ENCODE measurements around the gene C12orf43.

Gene C12orf43

GRCh38 chr12:120997448-120997847, 18.8 kb downstream of the C12orf43 start:
- peaks cover 11% of the 10 kb centered on the region for H3K36me3 Mint-ChIP-seq (ENCODE audit: low read depth)
- DNase-seq = no peak

GRCh38 chr12:120996133-120996746, 20.0 kb downstream of the C12orf43 start:
- Mint-ChIP-seq H3K27me3 (no peaks in the 10 kb centered on the region), H3K9me3 (no peaks in the 10 kb centered on the region), H3K4me1 (ENCODE audit: low read depth) (no peaks in the 10 kb centered on the region), H3K4me3 (no peak overlapping the region), H3K36me3 (ENCODE audit: low read depth) (no peaks in the 10 kb centered on the region), H3K27ac (no peak overlapping the region)
- no peak for DNase-seq

More at GRCh38 chr12:120997448-120997847, 18.8 kb downstream of the C12orf43 start:
- Mint-ChIP-seq H3K4me3 (no peak overlapping the region), H3K9me3 (no peaks in the 10 kb centered on the region), H3K27me3 (no peaks in the 10 kb centered on the region), H3K27ac (no peak overlapping the region), H3K4me1 (ENCODE audit: low read depth) (no peaks in the 10 kb centered on the region)

- no peak overlapping the region for H3K27ac Mint-ChIP-seq
- no peaks in the 10 kb centered on the region for H3K36me3 Mint-ChIP-seq (ENCODE audit: low read depth)
- no peaks in the 10 kb centered on the region for H3K9me3 Mint-ChIP-seq
- H3K4me1 Mint-ChIP-seq (ENCODE audit: low read depth) = no peaks in the 10 kb centered on the region
- H3K27me3 Mint-ChIP-seq = no peaks in the 10 kb centered on the region
- DNase-seq = no peak
- H3K4me3 Mint-ChIP-seq = no peak overlapping the region
These were observed 21.5 kb downstream of the C12orf43 start for GRCh38 chr12:120994589-120995337.

GRCh38 chr12:120994059-120994458, 22.2 kb downstream of the C12orf43 start:
- no peaks in the 10 kb centered on the region for H3K9me3 Mint-ChIP-seq
- H3K4me3 Mint-ChIP-seq = no peak overlapping the region
- no peak overlapping the region for H3K27ac Mint-ChIP-seq
- DNase-seq = no peak
- H3K4me1 Mint-ChIP-seq (ENCODE audit: low read depth) = no peaks in the 10 kb centered on the region
- peaks cover 4% of the 10 kb centered on the region for H3K27me3 Mint-ChIP-seq
- no peaks in the 10 kb centered on the region for H3K36me3 Mint-ChIP-seq (ENCODE audit: low read depth)

GRCh38 chr12:120993496-120993895, 22.8 kb downstream of the C12orf43 start:
- no peak overlapping the region for H3K27ac Mint-ChIP-seq
- no peak overlapping the region for H3K4me3 Mint-ChIP-seq
- no peak for DNase-seq
- H3K4me1 Mint-ChIP-seq (ENCODE audit: low read depth) = no peaks in the 10 kb centered on the region
- peaks cover 4% of the 10 kb centered on the region for H3K27me3 Mint-ChIP-seq
- H3K36me3 Mint-ChIP-seq (ENCODE audit: low read depth) = no peaks in the 10 kb centered on the region
- H3K9me3 Mint-ChIP-seq = no peaks in the 10 kb centered on the region

GRCh38 chr12:120992989-120993388, 23.3 kb downstream of the C12orf43 start:
- H3K4me1 Mint-ChIP-seq (ENCODE audit: low read depth) = no peaks in the 10 kb centered on the region
- no peak overlapping the region for H3K4me3 Mint-ChIP-seq
- no peaks in the 10 kb centered on the region for H3K9me3 Mint-ChIP-seq
- H3K27me3 Mint-ChIP-seq = peaks cover 4% of the 10 kb centered on the region
- H3K36me3 Mint-ChIP-seq (ENCODE audit: low read depth) = no peaks in the 10 kb centered on the region
- H3K27ac Mint-ChIP-seq = no peak overlapping the region
- no peak for DNase-seq

GRCh38 chr12:120991965-120992364, 24.3 kb downstream of the C12orf43 start:
- no peak overlapping the region for H3K27ac Mint-ChIP-seq
- H3K4me1 Mint-ChIP-seq (ENCODE audit: low read depth) = no peaks in the 10 kb centered on the region
- no peaks in the 10 kb centered on the region for H3K9me3 Mint-ChIP-seq
- H3K27me3 Mint-ChIP-seq = peaks cover 4% of the 10 kb centered on the region
- H3K36me3 Mint-ChIP-seq (ENCODE audit: low read depth) = no peaks in the 10 kb centered on the region
- H3K4me3 Mint-ChIP-seq = no peak overlapping the region
- no peak for DNase-seq

GRCh38 chr12:120990487-120991055, 25.7 kb downstream of the C12orf43 start:
- H3K4me1 Mint-ChIP-seq (ENCODE audit: low read depth) = no peaks in the 10 kb centered on the region

GRCh38 chr12:120989687-120990086, 26.6 kb downstream of the C12orf43 start:
- H3K4me3 Mint-ChIP-seq = no peak overlapping the region
- H3K9me3 Mint-ChIP-seq = no peaks in the 10 kb centered on the region
- DNase-seq = no peak
- H3K36me3 Mint-ChIP-seq (ENCODE audit: low read depth) = no peaks in the 10 kb centered on the region
- no peaks in the 10 kb centered on the region for H3K4me1 Mint-ChIP-seq (ENCODE audit: low read depth)
- H3K27me3 Mint-ChIP-seq = peaks cover 4% of the 10 kb centered on the region
- H3K27ac Mint-ChIP-seq = no peak overlapping the region

More at GRCh38 chr12:120990487-120991055, 25.7 kb downstream of the C12orf43 start:
- Mint-ChIP-seq H3K4me3 (no peak overlapping the region), H3K9me3 (no peaks in the 10 kb centered on the region), H3K27me3 (peaks cover 4% of the 10 kb centered on the region), H3K36me3 (ENCODE audit: low read depth) (no peaks in the 10 kb centered on the region), H3K27ac (no peak overlapping the region)
- no peak for DNase-seq

- H3K4me1 Mint-ChIP-seq (ENCODE audit: low read depth) = no peaks in the 10 kb centered on the region
- H3K36me3 Mint-ChIP-seq (ENCODE audit: low read depth) = no peaks in the 10 kb centered on the region
- H3K27me3 Mint-ChIP-seq = peaks cover 4% of the 10 kb centered on the region
- H3K27ac Mint-ChIP-seq = no peak overlapping the region
- H3K9me3 Mint-ChIP-seq = no peaks in the 10 kb centered on the region
- no peak overlapping the region for H3K4me3 Mint-ChIP-seq
- DNase-seq = no peak
These were observed 27.6 kb downstream of the C12orf43 start for GRCh38 chr12:120988658-120989057.

- Mint-ChIP-seq H3K4me3 (no peak overlapping the region), H3K36me3 (ENCODE audit: low read depth) (no peaks in the 10 kb centered on the region), H3K27me3 (peaks cover 4% of the 10 kb centered on the region), H3K27ac (no peak overlapping the region), H3K4me1 (ENCODE audit: low read depth) (no peaks in the 10 kb centered on the region), H3K9me3 (no peaks in the 10 kb centered on the region)
- no peak for DNase-seq
These were observed 28.1 kb downstream of the C12orf43 start for GRCh38 chr12:120988234-120988633.

- H3K27ac Mint-ChIP-seq = no peak overlapping the region
- no peaks in the 10 kb centered on the region for H3K36me3 Mint-ChIP-seq (ENCODE audit: low read depth)
- H3K4me3 Mint-ChIP-seq = no peak overlapping the region
- H3K4me1 Mint-ChIP-seq (ENCODE audit: low read depth) = no peaks in the 10 kb centered on the region
- no peaks in the 10 kb centered on the region for H3K9me3 Mint-ChIP-seq
- H3K27me3 Mint-ChIP-seq = peaks cover 1% of the 10 kb centered on the region
- no peak for DNase-seq
These were observed 31.9 kb downstream of the C12orf43 start for GRCh38 chr12:120984351-120984898.

GRCh38 chr12:120983759-120984158, 32.5 kb downstream of the C12orf43 start:
- Mint-ChIP-seq H3K4me1 (ENCODE audit: low read depth) (no peaks in the 10 kb centered on the region), H3K27ac (peak overlapping the region; percentile 38), H3K36me3 (ENCODE audit: low read depth) (no peaks in the 10 kb centered on the region), H3K9me3 (no peaks in the 10 kb centered on the region), H3K27me3 (no peaks in the 10 kb centered on the region), H3K4me3 (no peak overlapping the region)
- DNase-seq = no peak

GRCh38 chr12:120982659-120983058, 33.6 kb downstream of the C12orf43 start:
- no peak for DNase-seq
- H3K4me1 Mint-ChIP-seq (ENCODE audit: low read depth) = no peaks in the 10 kb centered on the region
- no peaks in the 10 kb centered on the region for H3K27me3 Mint-ChIP-seq
- no peaks in the 10 kb centered on the region for H3K9me3 Mint-ChIP-seq
- H3K27ac Mint-ChIP-seq = no peak overlapping the region
- no peaks in the 10 kb centered on the region for H3K36me3 Mint-ChIP-seq (ENCODE audit: low read depth)
- H3K4me3 Mint-ChIP-seq = no peak overlapping the region

GRCh38 chr12:120981407-120981941, 34.8 kb downstream of the C12orf43 start:
- Mint-ChIP-seq H3K27ac (no peak overlapping the region), H3K4me1 (ENCODE audit: low read depth) (no peaks in the 10 kb centered on the region), H3K27me3 (no peaks in the 10 kb centered on the region), H3K4me3 (no peak overlapping the region), H3K9me3 (no peaks in the 10 kb centered on the region), H3K36me3 (ENCODE audit: low read depth) (no peaks in the 10 kb centered on the region)
- no peak for DNase-seq

Data from activated T-cell treated with anti-CD3 and anti-CD28 coated beads, Interleukin-2, amount 50 U/mL, for 24 hours (primary cell).